Stimulated activated CD4-positive, alpha-beta T cell treated with anti-CD3 and anti-CD28 coated beads, Interleukin-4, amount 100 ng/mL, for 48 hours (primary cell): ENCODE data around the gene STIL.

Experiments
- DNase-seq, 2 donors: peaks; one replicate each; pipeline ENCODE4 v3.0.0-alpha.2; 2020; ENCODE audit warnings: low read depth in 2 of 2

STIL gene

GRCh38 chr1:47235241-47235681, 78.7 kb downstream of the STIL start:
- DNase-seq: no peak

- no peak for DNase-seq
Observed at GRCh38 chr1:47233186-47233585, 80.8 kb downstream of the STIL start.

GRCh38 chr1:47232187-47232874, 81.6 kb downstream of the STIL start, which contains the start of gene TAL1:
Gene TAL1 (minus strand): TSS chr1:47232225. CDS start chr1:47225888, 6,337 bp downstream.
- no peak for DNase-seq

GRCh38 chr1:47231301-47232186, 82.4 kb downstream of the STIL start:
- no peak for DNase-seq

- no peak for DNase-seq
Observed at GRCh38 chr1:47230692-47231300, 83.2 kb downstream of the STIL start.

- no peak for DNase-seq
Observed at GRCh38 chr1:47229886-47230691, 83.9 kb downstream of the STIL start.

GRCh38 chr1:47229031-47229885, 84.7 kb downstream of the STIL start:
- DNase-seq: no peak

GRCh38 chr1:47228644-47229030, 85.3 kb downstream of the STIL start:
- no peak for DNase-seq

GRCh38 chr1:47227341-47228232, 86.4 kb downstream of the STIL start:
- no peak for DNase-seq

- no peak for DNase-seq
Observed at GRCh38 chr1:47226839-47227215, 87.1 kb downstream of the STIL start.

- DNase-seq: no peak
Observed at GRCh38 chr1:47226121-47226838, 87.7 kb downstream of the STIL start.

GRCh38 chr1:47225430-47226100, 88.4 kb downstream of the STIL start:
- DNase-seq: no peak

- DNase-seq: no peak
Observed at GRCh38 chr1:47224676-47225399, 89.1 kb downstream of the STIL start.

GRCh38 chr1:47223921-47224675, 89.8 kb downstream of the STIL start:
- no peak for DNase-seq

GRCh38 chr1:47223174-47223920, 90.6 kb downstream of the STIL start:
- no peak for DNase-seq

- DNase-seq: no peak
Observed at GRCh38 chr1:47222476-47222875, 91.5 kb downstream of the STIL start.
